Stimulated activated CD8-positive, alpha-beta memory T cell treated with anti-CD3 and anti-CD28 coated beads, Interleukin-12 subunit alpha, Interleukin-12 subunit beta, amount 100 ng/mL, for 4 hours (primary cell): ENCODE results near the gene OPTC.
"Not testable (repeated sequence)": the region's sequence is repeated elsewhere in the genome, so short reads cannot be mapped to it uniquely, and the experiment has no call there.

Source experiments
- DNase-seq: peaks from one replicate; pipeline ENCODE4 v3.0.0-alpha.2; 2020; ENCODE audit warnings: low read depth

Gene OPTC

DNA sequence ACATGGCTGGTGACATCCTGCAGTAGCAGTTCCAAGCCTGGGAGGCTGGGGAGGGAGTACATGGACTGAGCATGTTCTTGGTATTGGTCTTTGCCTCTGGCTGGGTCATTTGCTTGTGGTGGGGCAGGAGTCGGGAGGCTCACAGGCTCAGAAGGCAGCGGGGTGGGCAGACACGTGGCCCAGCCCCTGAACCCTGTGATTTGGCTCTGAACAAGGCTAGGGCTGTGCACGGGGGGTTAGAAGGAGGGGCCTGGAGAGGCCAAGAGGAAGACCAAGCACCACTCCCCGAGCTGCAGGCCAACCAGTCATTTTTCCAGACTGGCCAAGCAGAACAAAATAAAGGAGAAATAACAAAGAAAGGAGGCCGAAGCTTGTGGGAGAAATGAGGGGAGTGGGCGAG, 28.0 kb upstream of the OPTC start:
- DNase-seq, result no peak

DNA sequence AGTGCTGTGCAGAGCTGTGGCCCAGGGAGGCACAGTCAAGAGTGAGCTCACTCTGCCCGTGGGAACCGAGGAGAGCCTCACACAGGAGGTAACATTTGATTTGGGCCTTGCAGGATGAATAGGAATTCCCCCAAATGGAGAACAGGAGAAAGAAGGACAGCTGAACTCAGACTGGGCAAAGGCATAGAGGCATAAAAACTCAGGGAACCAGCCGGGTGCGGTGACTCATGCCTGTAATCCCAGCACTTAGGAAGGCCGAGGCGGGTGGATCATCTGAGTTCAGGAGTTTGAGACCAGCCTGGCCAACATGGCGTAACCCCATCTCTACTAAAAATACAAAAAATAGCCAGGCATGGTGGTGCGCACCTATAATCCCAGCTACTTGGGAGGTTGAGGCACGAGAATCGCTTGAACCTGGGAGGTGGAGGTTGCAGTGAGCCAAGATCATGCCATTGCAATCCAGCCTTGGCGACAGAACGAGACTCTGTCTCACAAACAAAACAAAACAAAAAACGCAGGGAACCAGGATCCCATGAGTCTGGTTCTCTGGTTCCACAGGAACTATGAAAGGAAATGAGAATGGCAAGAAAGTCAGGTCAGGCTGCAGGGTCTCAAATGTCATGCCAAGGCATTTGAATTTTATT, 26.9 kb upstream of the OPTC start:
- not testable (repeated sequence) for DNase-seq

DNA sequence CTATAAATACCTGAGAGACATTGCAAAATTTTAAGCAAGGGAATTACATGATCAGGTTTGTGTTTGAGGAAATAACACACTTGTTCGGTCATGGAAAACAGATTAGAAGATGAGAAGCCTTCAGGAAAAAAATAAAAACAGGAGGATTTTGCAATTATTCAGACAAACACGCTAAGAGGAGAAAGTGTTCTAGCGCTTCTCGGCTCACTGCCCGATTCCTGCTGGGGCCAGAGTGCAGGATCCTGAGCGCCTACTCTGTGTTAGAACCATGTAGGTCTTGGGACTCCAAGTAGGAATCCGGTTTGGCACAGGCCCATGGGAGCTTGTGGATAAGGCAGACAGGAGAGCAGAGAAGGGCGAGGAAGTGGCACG, 26.4 kb upstream of the OPTC start:
- DNase-seq, result no peak

DNA sequence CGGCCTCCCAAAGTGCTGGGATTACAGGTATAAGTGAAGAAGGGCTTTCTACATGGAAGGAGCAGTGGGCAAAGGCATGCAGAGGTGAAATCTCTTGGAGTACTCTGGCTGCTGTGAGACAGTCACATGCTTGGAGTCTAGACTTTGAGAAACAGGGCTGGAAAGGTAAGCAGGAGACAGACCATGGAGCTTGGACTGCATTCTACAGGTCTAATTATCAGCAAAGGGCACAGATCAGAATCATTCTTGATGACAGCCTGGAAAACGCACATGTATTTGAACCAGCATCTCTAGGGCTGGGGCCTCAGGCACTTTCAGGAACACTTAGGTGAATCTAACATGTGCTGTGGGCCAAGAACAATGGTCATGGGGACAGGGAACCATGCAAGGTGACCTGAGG, 25.6 kb upstream of the OPTC start:
- no peak for DNase-seq

DNA sequence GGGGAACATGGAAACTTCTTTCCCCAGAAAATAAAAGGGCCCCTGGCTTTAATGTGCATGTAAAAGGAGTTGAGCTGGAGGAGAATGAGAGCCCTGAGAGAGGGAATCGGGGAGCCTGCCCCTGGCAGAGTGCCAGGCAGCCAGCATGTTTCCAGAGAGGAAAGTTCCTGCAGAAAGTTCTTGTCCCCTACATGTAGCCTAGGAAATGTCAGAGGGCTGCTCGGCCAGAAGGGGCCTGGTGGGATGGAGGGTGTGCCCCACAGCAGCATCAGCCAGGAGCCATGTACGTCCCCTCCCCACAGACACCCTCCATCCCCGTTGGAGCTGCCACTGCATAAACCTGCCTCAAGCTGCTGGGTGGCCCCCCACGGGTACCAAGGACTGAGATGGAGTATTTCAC, 23.7 kb upstream of the OPTC start:
- no peak for DNase-seq

DNA sequence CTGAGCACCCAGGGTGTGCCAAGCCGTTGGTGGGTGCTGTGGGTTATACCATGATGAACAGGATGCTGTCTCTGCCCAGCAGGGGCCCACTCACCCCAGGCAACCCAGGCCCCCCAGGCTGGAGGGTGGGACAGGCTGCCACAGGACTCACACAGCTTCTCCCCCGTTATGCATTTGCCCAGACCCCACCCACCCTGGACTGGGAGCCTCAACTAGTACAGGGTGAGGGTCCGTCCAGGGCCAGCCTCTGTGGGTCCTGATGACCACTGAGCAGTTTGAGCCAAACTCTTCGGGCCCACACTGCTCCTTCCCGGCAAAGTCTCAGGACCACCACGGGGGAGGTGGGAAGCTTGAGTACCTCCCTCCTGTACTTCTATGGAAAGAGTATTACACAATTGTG, 22.1 kb upstream of the OPTC start:
- DNase-seq, result no peak

DNA sequence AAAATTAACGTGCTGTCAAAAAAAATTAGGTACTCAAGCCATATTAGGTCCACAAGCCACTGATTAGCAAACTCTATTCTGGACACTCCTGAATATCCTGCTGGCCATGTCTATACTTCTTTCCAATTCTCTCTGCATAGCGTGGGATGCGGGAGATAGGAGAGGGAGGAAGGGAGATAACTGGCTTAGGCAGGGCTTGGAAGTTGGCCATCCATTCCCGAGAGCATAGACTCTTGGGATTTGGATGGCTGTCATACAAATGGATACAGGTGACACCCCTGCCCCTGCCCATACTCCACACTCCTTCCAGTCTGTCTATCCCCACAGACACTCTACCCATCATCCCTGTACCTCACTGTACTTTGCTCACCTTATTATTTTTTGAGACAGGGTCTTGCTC, 20.7 kb upstream of the OPTC start:
- no peak for DNase-seq

DNA sequence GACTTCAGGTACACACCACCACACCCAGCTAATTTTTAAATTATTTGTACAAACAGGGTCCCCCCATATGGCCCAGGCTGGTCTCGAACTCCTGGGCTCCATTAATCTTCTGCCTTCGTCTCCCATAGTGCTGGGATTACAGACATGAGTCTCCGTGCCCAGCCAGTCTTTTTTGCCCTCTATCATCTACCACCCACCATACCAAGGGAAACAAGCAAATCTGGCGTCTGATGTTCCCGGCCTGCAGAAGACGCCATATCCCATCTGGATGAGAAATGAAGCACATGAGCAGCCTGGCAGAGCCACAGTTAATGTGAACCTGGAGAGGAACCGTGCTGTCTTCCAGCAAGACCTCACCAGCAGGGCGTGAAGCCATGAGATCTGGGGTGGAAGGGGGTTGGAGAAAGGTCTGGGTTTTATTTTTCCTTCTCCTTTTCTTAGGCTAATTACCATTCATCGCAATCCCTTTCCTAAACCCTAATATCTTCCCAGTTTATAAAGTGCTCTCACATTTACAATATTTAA, 20.1 kb upstream of the OPTC start:
- no peak for DNase-seq

DNA sequence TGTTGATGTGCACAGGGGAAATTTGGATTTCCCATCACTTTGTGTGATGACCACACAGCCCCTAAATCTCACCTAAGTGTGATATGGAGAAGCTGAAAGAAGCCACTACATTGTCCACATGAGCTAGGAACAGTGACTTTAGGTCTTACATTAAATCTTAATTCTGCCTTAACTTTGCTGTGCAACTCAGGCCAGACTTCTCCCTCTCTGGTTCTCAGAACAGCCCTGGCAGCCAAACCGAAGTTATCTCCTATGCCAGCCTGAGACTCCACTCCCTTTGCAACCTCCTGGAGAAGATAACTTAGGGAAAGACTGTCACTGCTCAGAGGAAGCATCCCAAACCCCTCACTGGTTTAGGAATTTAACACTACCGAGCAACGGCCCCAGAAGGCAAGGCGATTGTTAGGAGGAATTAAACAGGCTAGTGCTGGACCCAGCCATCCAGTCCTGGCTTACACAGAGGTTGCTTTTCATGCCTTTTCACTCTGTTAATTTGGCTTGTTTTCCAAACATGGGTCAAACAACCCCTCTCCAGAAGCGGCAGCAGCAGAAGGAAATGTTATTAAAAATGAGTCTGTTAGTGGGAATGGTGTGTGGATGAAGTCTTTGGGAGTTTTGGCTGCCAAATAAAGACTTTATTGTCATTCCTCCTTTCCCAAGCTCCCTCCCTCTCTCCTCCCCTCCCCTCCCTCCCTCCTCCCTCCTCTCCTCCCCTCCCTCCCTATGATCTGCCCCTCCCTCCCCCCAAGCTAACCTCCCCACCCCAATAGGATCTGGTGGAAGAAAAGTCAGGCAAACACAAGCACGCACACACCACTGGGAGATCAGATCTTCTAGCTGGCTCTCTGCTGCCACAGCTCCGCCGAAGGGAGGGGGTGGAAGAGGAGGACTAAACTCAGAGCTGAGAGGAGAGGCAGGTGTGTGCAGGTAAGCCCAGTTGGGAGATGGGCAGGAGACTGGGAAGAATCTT, 18.7 kb upstream of the OPTC start, which contains the start of gene PRELP:
PRELP (plus strand) TSS at position 795 of the 970 bp plus-strand sequence. CDS start 7,379 bp downstream, outside the sequence.
- DNase-seq, result no peak

DNA sequence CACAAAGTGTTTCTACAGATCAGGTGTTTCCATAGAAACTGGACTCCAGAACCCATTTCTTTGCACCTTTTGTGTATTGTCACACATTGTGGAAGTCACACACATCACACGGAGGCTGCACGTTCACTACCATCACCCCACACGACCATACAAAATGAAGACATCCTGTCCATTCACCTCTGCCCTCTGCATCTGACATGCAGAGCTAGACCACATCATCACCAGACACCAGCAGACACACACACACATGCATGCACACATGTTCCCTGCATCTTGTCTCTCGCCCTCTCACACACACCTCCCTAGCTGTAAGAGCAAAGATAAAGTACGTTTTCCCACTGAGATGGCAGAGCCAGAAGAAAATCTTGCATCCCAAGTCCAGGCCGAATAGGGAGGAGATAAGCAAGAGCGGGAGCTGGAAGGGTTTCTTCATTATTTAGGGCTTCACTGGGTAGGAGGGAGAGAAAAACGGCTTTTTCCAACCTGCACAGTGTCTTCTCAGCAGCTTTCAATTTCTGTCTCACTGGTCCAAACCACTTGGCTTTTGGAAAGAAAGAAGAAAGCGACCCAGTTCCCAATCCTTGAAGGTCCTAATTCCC, 17.6 kb upstream of the OPTC start:
- DNase-seq, result no peak

DNA sequence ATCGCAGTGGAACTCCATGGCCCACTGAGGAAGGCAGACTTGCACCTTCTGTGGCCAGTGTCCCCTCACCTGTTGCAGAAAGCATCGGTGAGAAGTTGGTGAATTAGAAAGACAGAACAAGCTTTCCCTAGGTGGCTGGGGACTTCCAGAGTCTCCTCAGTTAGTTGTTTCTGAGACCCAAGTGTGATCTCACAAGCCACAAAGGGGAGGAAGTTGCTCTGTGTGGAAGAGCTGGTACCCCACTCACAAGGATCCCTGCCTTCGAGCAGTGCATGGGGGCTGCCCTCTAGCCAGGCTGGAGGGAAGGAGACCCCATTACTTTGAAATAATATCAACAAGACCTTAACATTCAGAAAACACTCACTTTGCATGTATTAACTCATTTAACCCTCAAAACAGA, 16.2 kb upstream of the OPTC start:
- DNase-seq, result no peak

DNA sequence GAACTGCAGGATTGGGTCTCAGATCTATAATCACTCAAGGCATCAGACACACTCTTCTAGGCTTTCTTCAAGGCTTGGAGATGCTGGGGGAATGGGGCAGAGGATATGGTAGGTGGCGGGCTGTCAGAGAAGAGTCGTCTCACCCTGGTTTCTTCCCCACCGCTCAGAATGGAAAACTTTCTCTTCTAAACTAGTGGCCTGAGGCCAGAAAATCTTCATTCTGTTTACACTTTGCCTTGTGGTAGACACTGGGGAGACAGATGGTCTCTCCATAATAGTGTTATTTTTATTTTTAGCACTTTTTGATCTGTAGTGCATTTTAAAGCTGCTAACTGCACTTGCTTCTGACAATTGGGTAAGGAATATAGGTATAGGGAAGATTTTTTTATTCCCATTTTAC, 15.7 kb upstream of the OPTC start:
- DNase-seq, result no peak

DNA sequence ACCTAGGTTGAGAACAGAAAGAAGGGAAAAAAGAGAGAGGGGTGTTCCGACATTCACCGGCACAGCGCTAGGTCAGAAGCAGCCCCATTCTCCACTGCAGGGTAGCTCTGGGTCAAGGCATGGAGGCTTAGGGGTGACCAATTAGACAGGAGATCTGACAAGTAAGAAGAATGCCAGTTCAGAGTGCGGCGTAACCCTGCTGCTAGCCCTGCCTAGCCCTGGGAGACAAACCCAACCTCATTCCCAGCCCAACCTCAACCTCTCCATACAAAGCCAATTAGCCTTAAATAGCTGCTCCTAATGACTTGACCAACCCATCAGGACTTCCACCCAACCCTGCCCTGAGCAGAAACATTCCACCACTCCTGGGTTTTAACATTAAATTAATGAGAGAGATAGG, 15.0 kb upstream of the OPTC start:
- DNase-seq, result no peak

DNA sequence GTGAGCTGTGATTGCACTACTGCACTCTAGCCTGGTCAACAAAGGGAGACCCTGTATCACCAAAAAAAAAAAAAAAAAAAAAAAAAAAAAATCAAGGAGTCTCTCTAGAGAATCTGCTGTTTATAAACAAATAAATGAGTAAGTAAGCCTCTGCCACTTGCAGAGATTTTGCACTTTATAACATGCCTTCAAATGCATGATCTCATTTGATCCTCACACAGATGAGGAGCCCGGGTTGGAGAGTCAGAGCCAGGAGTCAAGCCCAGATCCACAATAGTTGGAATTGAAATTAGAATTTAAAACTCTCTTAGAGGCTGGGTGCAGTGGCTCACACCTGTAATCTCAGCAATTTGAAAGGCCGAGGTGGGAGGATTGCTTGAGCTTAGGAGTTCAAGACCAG, 14.3 kb upstream of the OPTC start:
- DNase-seq, result no peak

DNA sequence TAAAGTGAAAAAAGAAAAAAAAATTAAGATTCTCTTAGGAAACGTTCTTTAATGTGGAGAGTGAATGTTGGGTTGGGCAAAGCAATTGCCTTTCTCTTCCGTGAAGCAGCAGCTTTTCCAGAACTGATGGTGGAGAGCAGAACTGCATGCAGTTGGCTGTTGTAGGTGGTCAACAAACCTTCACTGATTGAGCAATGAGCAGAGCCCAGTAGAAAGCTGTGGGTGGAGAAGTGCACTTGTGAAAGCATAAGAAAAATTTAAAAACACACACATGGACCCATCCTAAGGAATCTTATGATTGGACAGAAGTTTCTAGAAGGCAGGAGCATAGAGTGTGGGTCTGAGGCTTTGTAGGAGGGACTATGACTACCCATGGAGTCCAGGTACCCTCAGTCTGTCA, 13.9 kb upstream of the OPTC start:
- no peak for DNase-seq

DNA sequence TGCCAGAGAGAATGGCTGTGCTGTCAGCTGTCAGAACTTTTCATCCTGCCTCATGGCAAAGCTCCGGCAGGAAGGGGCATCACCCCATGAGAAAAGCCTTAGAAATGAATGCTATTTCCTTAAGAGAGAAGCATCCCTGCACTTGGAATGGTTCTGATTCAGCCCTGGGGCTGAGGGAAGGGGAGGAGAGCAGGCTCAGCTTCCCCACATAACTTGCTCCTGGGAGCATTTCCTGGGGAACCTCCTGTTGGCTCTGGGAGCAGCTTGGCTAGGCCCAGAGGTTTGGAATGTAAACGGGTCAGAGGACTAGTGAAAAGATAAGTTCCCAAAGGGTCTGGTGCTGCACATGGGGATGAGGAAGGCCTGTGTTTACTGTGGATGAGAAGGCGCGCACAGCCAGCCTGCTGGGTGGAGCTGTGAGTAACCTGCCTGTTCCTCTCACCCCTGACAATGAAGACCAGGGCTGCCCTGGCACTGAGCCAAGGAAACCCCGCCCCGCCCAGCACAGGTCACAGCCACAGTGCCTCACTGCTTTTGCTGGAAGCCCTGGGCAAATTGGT, 13.3 kb upstream of the OPTC start:
- DNase-seq, result peak; percentile 27

DNA sequence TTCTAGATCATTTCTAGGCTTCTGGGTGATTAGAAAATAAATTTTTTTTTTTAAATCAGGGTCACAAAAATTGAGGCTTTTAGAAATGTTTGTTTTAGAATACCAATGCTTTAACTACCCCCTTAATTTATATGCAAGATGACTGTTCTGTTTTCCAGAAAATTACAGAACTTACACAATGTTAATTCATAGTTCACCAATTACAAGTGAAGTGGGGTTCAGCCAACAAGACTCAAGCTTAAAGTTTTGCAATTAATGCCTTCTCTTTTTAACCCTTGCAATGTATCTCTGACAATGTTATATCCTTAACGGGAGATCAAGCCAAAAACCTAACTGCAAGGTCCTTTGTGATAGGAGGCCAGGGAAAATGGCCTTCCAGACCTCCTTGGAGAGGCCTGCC, 12.8 kb upstream of the OPTC start:
- DNase-seq, result no peak

DNA sequence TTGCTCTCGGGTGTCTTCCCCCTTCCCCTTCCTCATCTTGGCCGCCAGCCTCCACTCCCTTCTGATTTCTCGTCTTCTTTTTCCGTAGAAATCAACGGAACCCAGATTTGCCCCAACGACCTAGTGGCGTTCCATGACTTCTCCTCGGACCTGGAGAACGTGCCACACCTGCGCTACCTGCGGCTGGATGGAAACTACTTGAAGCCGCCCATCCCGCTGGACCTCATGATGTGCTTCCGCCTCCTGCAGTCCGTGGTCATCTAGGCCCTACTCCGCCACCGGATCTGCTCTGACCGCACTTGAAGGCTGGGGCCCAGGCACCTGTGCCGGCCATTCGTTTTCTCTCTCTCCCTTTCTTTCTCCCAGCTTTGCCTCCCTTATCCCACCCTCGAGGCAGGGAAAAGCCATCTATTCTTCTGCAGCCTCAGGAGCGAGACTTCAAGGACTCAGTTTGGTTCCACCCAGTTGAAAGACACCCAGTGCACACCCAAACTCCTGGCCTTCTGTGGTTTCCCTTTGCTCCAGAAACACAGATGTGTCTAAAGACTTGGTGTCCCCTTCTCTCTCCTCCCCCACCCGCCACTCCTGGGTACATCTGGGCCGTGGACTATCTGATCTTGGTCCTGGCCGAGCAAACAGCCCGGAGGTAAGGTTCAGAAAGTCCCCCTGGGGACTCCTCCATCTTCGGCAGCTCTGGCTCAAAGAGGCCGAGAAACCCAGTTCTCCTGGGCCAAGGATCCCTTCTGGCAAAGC, 7.2 kb upstream of the OPTC start:
- no peak for DNase-seq

DNA sequence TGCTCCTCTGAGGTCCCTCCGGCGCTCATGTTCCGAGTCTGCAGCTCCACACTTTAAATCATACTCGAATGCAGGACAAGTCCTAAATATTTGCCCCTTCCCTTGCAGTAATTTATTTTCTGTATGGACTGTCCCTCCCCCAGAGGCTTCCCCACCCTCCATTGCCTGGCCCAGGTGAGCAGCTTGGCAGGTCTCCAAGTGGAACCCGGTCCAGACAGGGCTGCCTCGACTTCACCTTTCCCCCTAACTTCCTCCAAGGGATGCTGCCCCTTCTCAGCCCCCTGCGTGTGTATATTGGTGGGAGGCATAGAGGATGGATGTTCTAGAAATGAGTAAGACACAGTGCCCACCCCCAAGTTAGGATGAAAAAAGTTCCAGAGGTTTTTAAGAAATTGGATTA, 5.4 kb upstream of the OPTC start:
- DNase-seq, result no peak

DNA sequence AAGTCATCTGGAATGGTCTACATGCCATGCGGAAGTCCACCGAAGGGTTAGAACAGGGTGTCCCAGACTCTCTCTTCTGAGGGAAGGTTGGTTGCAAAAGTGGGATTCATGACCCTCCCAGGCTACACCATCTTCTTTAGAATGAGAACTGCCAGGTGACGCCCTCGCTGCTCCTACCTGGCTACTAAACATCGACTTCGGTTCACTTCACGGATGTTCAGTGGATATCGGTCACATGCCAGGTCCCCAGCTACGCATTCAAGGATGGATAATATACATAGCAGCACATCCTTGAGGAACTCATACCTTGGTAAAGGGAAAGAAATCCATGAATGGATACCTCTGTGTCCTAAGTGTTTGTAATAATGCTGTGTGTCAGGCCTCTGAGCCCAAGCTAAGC, 3.3 kb upstream of the OPTC start:
- DNase-seq, result no peak

DNA sequence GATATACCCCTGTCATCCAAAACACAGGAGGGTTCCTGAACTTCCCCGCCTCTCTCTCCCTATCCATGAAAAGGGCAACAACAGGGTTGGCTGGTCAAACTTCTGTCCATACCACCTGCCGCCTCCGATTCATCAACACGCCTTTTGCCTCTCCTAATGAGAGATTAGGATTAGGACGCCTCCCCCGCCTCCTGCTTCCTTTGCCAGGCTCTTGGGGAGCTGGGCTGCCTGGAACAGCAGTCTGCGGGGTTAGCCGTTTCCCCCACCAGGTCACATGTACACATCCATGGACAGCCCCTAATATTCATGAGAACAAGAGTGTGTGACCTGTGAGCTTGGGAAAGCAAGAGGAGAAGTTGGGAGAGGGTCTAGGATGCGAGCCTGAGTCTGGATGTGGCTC, 2.3 kb upstream of the OPTC start:
- DNase-seq, result no peak
